ENCODE results near the gene SDHC.
A peak's percentile ranks its signal among the peaks of the same experiment; 100 is the strongest.
"Not testable (repeated sequence)": the region's sequence is repeated elsewhere in the genome, so short reads cannot be mapped to it uniquely, and the experiment has no call there.

Gene SDHC

GRCh38 chr1:161374373-161374772 is 60.2 kb downstream of the SDHC start:
- H3K4me3 ChIP-seq (ENCODE audit: control insufficient read depth, low read depth, low read length) = no peak overlapping the region
- peak; percentile 29 for DNase-seq (ENCODE audit: low read depth)
- TF ChIP-seq, protein P1, sequence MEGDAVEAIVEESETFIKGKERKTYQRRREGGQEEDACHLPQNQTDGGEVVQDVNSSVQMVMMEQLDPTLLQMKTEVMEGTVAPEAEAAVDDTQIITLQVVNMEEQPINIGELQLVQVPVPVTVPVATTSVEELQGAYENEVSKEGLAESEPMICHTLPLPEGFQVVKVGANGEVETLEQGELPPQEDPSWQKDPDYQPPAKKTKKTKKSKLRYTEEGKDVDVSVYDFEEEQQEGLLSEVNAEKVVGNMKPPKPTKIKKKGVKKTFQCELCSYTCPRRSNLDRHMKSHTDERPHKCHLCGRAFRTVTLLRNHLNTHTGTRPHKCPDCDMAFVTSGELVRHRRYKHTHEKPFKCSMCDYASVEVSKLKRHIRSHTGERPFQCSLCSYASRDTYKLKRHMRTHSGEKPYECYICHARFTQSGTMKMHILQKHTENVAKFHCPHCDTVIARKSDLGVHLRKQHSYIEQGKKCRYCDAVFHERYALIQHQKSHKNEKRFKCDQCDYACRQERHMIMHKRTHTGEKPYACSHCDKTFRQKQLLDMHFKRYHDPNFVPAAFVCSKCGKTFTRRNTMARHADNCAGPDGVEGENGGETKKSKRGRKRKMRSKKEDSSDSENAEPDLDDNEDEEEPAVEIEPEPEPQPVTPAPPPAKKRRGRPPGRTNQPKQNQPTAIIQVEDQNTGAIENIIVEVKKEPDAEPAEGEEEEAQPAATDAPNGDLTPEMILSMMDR (conservative IDR thresholded peaks at IDR 0.05; ENCODE audit: control insufficient read depth, insufficient read depth, low read depth, low read length) = peak; percentile 42

DNA sequence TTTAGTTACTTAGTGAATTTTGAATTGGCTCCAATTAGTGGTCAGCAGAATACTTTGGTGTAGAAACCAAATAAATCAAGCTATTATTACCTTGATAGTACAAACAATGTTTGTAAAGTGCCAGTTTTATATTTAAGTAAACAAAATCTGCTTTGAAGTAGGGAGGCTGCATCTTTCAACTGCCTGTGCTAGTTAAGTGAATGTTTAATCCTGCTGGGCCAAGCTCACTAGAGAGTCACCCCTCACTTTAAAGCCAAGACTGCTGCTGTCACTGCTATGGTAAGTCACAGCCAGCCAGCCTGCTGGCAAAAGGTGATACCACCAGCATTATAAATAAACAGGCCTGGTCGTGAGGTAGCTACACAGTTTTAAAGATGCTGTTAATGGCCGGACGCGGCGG is 63.8 kb downstream of the SDHC start:
- TF ChIP-seq, protein P1 (conservative IDR thresholded peaks at IDR 0.05; ENCODE audit: control insufficient read depth, insufficient read depth, low read depth, low read length) = no peak
- DNase-seq (ENCODE audit: low read depth) = no peak
- no peak overlapping the region for H3K4me3 ChIP-seq (ENCODE audit: control insufficient read depth, low read depth, low read length)

GRCh38 chr1:161379071-161379470 is 64.9 kb downstream of the SDHC start:
- H3K4me3 ChIP-seq (ENCODE audit: control insufficient read depth, low read depth, low read length) = peak overlapping the region; percentile 15
- TF ChIP-seq, protein P1 (conservative IDR thresholded peaks at IDR 0.05; ENCODE audit: control insufficient read depth, insufficient read depth, low read depth, low read length) = no peak
- peak; percentile 73 for DNase-seq (ENCODE audit: low read depth)

DNA sequence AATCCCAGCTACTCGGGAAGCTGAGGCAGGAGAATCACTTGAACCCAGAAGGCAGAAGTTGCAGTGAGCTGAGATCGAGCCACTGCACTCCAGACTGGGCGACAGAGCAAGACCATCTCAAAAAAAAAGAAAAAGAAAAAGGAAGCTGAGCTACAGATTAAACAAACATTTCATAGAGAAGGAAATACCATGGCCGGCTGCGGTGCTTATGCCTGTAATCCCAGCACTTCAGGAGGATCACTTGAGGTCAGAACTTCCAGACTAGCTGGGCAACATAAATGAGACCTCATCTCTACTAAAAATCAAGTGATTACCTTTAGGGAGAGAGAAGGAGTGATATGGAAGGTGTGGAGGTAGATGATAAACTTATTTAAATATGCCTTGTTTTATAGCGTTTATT is 67.5 kb downstream of the SDHC start:
- TF ChIP-seq, protein P1 (conservative IDR thresholded peaks at IDR 0.05; ENCODE audit: control insufficient read depth, insufficient read depth, low read depth, low read length) = no peak
- H3K4me3 ChIP-seq (ENCODE audit: control insufficient read depth, low read depth, low read length) = no peak overlapping the region
- DNase-seq (ENCODE audit: low read depth) = no peak

- peak overlapping the region; percentile 15 for H3K4me3 ChIP-seq (ENCODE audit: control insufficient read depth, low read depth, low read length)
- TF ChIP-seq, protein P1 (conservative IDR thresholded peaks at IDR 0.05; ENCODE audit: control insufficient read depth, insufficient read depth, low read depth, low read length) = peak; percentile 64
- DNase-seq (ENCODE audit: low read depth) = peak; percentile 98
Observed at GRCh38 chr1:161382214-161383019, 68.2 kb downstream of the SDHC start.

DNA sequence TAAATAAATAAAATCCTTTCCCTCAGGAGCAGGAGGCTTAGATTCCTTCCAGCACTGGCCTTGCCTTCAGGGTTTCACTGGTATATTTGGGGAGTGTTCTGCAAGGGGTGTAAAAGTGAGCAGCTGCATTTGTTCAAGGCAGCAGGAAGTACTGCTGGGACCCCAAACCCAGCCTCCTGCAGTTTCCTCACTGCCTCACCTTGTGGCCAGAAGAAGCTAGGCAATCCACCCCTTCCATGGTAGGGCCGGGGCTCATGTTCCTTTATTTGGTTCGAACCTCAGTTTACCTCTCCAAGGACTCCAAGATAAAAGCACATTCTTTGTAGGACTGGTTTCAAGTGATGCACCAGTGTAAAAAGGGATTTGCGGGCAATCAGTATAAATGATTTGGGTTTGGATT is 74.5 kb downstream of the SDHC start:
- DNase-seq (ENCODE audit: low read depth) = no peak
- TF ChIP-seq, protein P1 (conservative IDR thresholded peaks at IDR 0.05; ENCODE audit: control insufficient read depth, insufficient read depth, low read depth, low read length) = no peak
- no peak overlapping the region for H3K4me3 ChIP-seq (ENCODE audit: control insufficient read depth, low read depth, low read length)

DNA sequence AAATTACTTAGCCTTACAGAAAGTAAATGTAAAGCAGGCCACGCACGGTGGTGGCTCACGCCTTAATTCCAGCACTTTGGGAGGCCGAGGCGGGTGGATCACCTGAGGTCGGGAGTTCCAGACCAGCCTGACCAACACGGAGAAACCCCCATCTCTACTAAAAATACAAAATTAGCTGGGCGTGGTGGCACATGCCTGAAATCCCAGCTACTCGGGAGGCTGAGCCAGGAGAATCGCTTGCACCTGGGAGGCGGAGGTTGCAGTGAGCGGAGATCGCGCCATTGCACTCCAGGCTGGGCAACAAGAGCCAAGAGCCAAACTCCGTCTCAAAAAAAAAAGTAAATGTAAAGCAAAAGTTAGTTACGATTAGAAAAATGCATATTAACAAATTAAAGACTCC is 75.0 kb downstream of the SDHC start:
- H3K4me3 ChIP-seq (ENCODE audit: control insufficient read depth, low read depth, low read length) = peak overlapping the region; percentile 59

More for the DNA sequence above, 75.0 kb downstream of the SDHC start:
- DNase-seq (ENCODE audit: low read depth) = not testable (repeated sequence)

Measured in fibroblast of mammary gland (primary cell).